ENCODE data around the gene TACC2.

- no peak for TF ChIP-seq CTCF (IDR thresholded peaks at IDR 0.05)
- no peak for TF ChIP-seq POLR2A (IDR thresholded peaks at IDR 0.05)
Observed at GRCh38 chr10:122149561-122150505, 160.9 kb downstream of the TACC2 start.
